Peyer's patch (tissue), 4 donors: ENCODE measurements around the gene STK32C. TPM values are rescaled to one million over a fixed set of nuclear protein-coding genes. Genes with fewer than 3 reads are reported as not detected.

Source experiments
- DNase-seq, 3 donors: peaks; one replicate each; pipeline ENCODE4 v3.0.0-alpha.2; 2017 to 2019
- H3K27ac ChIP-seq, 4 donors: fragments of 200-600 bp; sonication (generic); one replicate each; pipeline ENCODE4 v1.5.1; 2016 to 2019
- H3K27me3 ChIP-seq, 2 donors: fragments of 200-600 bp; sonication (generic); one replicate each; pipeline ENCODE4 v1.5.1; 2019
- H3K36me3 ChIP-seq, 3 donors: fragments of 200-600 bp; sonication (generic); one replicate each; pipeline ENCODE4 v1.5.1; 2016 to 2019
- H3K4me1 ChIP-seq, 4 donors: fragments of 200-600 bp; sonication (generic); one replicate each; pipeline ENCODE4 v1.5.1; 2016 to 2019
- H3K4me3 ChIP-seq, 4 donors: fragments of 200-600 bp; sonication (generic); 1 replicate in 3 of 4; 2 replicates in 1 of 4; pipeline ENCODE4 v1.5.1; 2016 to 2019; ENCODE audit warnings: mild to moderate bottlenecking in 1 of 4
- H3K9me3 ChIP-seq, 4 donors: fragments of 200-600 bp; sonication (generic); one replicate each; pipeline ENCODE4 v1.5.1; 2016 to 2019; ENCODE audit warnings: mild to moderate bottlenecking in 1 of 4
- CTCF ChIP-seq, 6 experiments: fragments of 450-650 bp in 4 of 6; fragments of 200-600 bp in 2 of 6; sonication (generic) in 1 of 6; IDR thresholded peaks; one replicate each; pipeline ENCODE4 v1.5.1; 2017 to 2019; ENCODE audit warnings: antibody characterized with exemption in 6 of 6, mild to moderate bottlenecking in 3 of 6, moderate library complexity in 1 of 6
- POLR2A ChIP-seq, 2 donors: fragments of 450-650 bp; IDR thresholded peaks; one replicate each; pipeline ENCODE4 v1.5.1; 2017; ENCODE audit warnings: antibody characterized with exemption in 2 of 2, mild to moderate bottlenecking in 2 of 2, moderate library complexity in 2 of 2
- total RNA-seq, 4 donors: library from RNA; depleted of rRNA; stranded (reverse); fragments of >200 nt; gene quantifications; one replicate each; pipeline ENCODE4 v1.1.0, GENCODE V29; 2016

The STK32C gene
- total RNA-seq, 4 donors from 2014 or later, result 0.35 to 23.9 (median 4.4) TPM

GRCh38 chr10:132175408-132175807 lies 132.3 kb downstream of the STK32C start:
- no peak overlapping the region for H3K27ac ChIP-seq
- no peaks in the 10 kb centered on the region for H3K9me3 ChIP-seq
- no peaks in the 10 kb centered on the region for H3K4me1 ChIP-seq
- TF ChIP-seq POLR2A (IDR thresholded peaks at IDR 0.05), result no peak
- no peak for TF ChIP-seq CTCF (IDR thresholded peaks at IDR 0.05)
- no peaks in the 10 kb centered on the region for H3K36me3 ChIP-seq
- no peak for DNase-seq
- no peaks in the 10 kb centered on the region for H3K27me3 ChIP-seq
- H3K4me3 ChIP-seq, result no peak overlapping the region

- H3K36me3 ChIP-seq, result no peaks in the 10 kb centered on the region
- no peaks in the 10 kb centered on the region for H3K9me3 ChIP-seq
- H3K4me1 ChIP-seq, result no peaks in the 10 kb centered on the region
- H3K27me3 ChIP-seq, result no peaks in the 10 kb centered on the region
- no peak overlapping the region for H3K4me3 ChIP-seq
- TF ChIP-seq POLR2A (IDR thresholded peaks at IDR 0.05) (no peak), CTCF (IDR thresholded peaks at IDR 0.05) (no peak)
- no peak for DNase-seq
- no peak overlapping the region for H3K27ac ChIP-seq
Observed at GRCh38 chr10:132174237-132174636, 133.5 kb downstream of the STK32C start.

GRCh38 chr10:132173185-132173584 lies 134.6 kb downstream of the STK32C start:
- Histone ChIP-seq H3K9me3 (no peaks in the 10 kb centered on the region), H3K27me3 (no peaks in the 10 kb centered on the region), H3K27ac (no peak overlapping the region), H3K4me3 (no peak overlapping the region), H3K36me3 (no peaks in the 10 kb centered on the region), H3K4me1 (no peaks in the 10 kb centered on the region)
- no peak for DNase-seq
- TF ChIP-seq CTCF (IDR thresholded peaks at IDR 0.05) (no peak), POLR2A (IDR thresholded peaks at IDR 0.05) (no peak)

GRCh38 chr10:132172091-132173066 lies 135.4 kb downstream of the STK32C start:
- TF ChIP-seq CTCF (IDR thresholded peaks at IDR 0.05) (no peak), POLR2A (IDR thresholded peaks at IDR 0.05) (no peak)
- no peaks in the 10 kb centered on the region for H3K36me3 ChIP-seq
- no peaks in the 10 kb centered on the region for H3K27me3 ChIP-seq
- no peak overlapping the region for H3K27ac ChIP-seq
- DNase-seq, result no peak
- H3K4me3 ChIP-seq, result no peak overlapping the region
- H3K4me1 ChIP-seq, result no peaks in the 10 kb centered on the region
- H3K9me3 ChIP-seq, result no peaks in the 10 kb centered on the region

- TF ChIP-seq POLR2A (IDR thresholded peaks at IDR 0.05), result no peak
- no peaks in the 10 kb centered on the region for H3K9me3 ChIP-seq
- H3K27me3 ChIP-seq, result no peaks in the 10 kb centered on the region
- H3K27ac ChIP-seq, result no peak overlapping the region
- no peaks in the 10 kb centered on the region for H3K4me1 ChIP-seq
- no peak for DNase-seq
- no peak overlapping the region for H3K4me3 ChIP-seq
- H3K36me3 ChIP-seq, result no peaks in the 10 kb centered on the region
Observed at GRCh38 chr10:132170561-132171361, 137.0 kb downstream of the STK32C start.
